ENCODE results near the gene SPG7.

DNA sequence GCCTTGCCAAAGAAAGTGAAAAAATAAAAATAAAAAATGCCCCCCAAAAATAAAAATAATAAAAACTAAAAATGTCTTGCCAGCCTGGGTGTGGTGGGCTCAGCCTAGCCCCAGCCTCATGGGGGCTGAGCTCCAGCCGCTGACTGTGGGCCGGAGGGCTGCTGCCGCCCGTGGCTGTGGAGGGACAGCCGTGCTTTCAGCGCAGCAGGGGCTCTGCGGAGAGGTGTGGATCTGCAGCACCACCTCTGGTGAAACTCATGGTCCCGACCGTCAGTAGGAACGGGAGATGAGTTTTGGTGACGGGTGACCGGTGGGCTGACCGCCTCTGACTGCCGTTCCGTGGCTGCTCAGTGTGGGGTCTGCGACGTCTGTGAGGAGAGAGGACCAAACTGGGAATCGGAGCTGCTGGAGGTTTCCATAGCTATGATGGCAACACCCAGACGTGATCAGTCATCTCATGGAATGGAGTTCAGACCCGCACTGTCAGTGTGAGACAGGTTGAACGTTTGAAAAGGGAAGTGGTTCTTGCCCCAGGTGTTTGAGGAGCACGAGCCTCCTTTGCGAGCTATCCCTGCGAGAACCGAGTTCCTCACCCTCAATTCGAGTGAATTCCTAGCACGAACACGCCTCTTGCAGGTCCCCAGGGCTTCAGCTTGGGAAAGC lies 40.3 kb downstream of the SPG7 start:
- TF ChIP-seq, protein P1, sequence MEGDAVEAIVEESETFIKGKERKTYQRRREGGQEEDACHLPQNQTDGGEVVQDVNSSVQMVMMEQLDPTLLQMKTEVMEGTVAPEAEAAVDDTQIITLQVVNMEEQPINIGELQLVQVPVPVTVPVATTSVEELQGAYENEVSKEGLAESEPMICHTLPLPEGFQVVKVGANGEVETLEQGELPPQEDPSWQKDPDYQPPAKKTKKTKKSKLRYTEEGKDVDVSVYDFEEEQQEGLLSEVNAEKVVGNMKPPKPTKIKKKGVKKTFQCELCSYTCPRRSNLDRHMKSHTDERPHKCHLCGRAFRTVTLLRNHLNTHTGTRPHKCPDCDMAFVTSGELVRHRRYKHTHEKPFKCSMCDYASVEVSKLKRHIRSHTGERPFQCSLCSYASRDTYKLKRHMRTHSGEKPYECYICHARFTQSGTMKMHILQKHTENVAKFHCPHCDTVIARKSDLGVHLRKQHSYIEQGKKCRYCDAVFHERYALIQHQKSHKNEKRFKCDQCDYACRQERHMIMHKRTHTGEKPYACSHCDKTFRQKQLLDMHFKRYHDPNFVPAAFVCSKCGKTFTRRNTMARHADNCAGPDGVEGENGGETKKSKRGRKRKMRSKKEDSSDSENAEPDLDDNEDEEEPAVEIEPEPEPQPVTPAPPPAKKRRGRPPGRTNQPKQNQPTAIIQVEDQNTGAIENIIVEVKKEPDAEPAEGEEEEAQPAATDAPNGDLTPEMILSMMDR (IDR thresholded peaks at IDR 0.05; ENCODE audit: low read length), result no peak
- TF ChIP-seq EZH2 (optimal IDR thresholded peaks at IDR 0.05; ENCODE audit: low read depth, low read length), result no peak

Data from MM.1S (cell line).